Spleen (tissue), 11 donors: ENCODE results near the gene MICAL2. TPM values are rescaled to one million over a fixed set of nuclear protein-coding genes. Genes with fewer than 3 reads are reported as not detected.

Experiments used
- DNase-seq: peaks from one replicate; pipeline ENCODE4 v3.0.0-alpha.2; 2020
- H3K27ac ChIP-seq, 8 donors: fragments of 200-600 bp; sonication (generic) in 7 of 8; 1 replicate in 4 of 8; 2 replicates in 4 of 8; pipeline versions ENCODE4 v1.5.0 to v1.8.0; 2016 to 2021; ENCODE audit warnings: inconsistent platforms in 4 of 8, mild to moderate bottlenecking in 4 of 8, moderate library complexity in 1 of 8
- H3K27me3 ChIP-seq, 7 donors: fragments of 200-600 bp; sonication (generic) in 6 of 7; replicated peaks in 1 of 7; 1 replicate in 4 of 7; 2 replicates in 3 of 7; pipeline versions ENCODE4 v1.5.0 to v1.8.0; 2016 to 2021; ENCODE audit warnings: inconsistent platforms in 3 of 7, mild to moderate bottlenecking in 1 of 7
- H3K36me3 ChIP-seq, 6 donors: fragments of 200-600 bp; sonication (generic) in 5 of 6; 1 replicate in 4 of 6; 2 replicates in 2 of 6; pipeline versions ENCODE4 v1.5.0 to v1.8.0; 2016 to 2021; ENCODE audit warnings: inconsistent platforms in 2 of 6
- H3K4me1 ChIP-seq, 6 donors: fragments of 200-600 bp; sonication (generic) in 5 of 6; 1 replicate in 3 of 6; 2 replicates in 3 of 6; pipeline versions ENCODE4 v1.5.0 to v1.8.0; 2016 to 2021; ENCODE audit warnings: inconsistent platforms in 3 of 6
- H3K4me3 ChIP-seq, 8 donors: fragments of 200-600 bp; sonication (generic) in 7 of 8; 1 replicate in 4 of 8; 2 replicates in 4 of 8; pipeline versions ENCODE4 v1.5.0 to v1.8.0; 2016 to 2021; ENCODE audit warnings: inconsistent platforms in 4 of 8, mild to moderate bottlenecking in 4 of 8, moderate library complexity in 2 of 8
- H3K9me3 ChIP-seq, 8 donors: fragments of 200-600 bp; sonication (generic) in 7 of 8; 1 replicate in 4 of 8; 2 replicates in 4 of 8; pipeline versions ENCODE4 v1.5.0 to v1.8.0; 2016 to 2021; ENCODE audit warnings: inconsistent platforms in 4 of 8
- CTCF ChIP-seq, 11 experiments: fragments of 200-600 bp in 7 of 11; fragments of 450-650 bp in 4 of 11; sonication (generic) in 4 of 11; IDR thresholded peaks in 8 of 11; conservative IDR thresholded peaks in 3 of 11; 1 replicate in 7 of 11; 2 replicates in 4 of 11; pipeline versions ENCODE4 v1.4.0 to v1.8.0; 2016 to 2021; ENCODE audit warnings: antibody characterized with exemption in 11 of 11, inconsistent platforms in 4 of 11, mild to moderate bottlenecking in 1 of 11
- POLR2A ChIP-seq, 3 donors: fragments of 450-650 bp; IDR thresholded peaks; one replicate each; pipeline ENCODE4 v1.5.1; 2017; ENCODE audit warnings: antibody characterized with exemption in 3 of 3, mild to moderate bottlenecking in 1 of 3
- POLR2AphosphoS5 ChIP-seq, 3 donors: sonication (generic); formaldehyde crosslinking; IDR thresholded peaks; one replicate each; pipeline ENCODE4 v1.5.1; 2017; ENCODE audit warnings: antibody characterized with exemption in 3 of 3
- WGBS, 5 donors: extraction: QIAGEN DNeasy Blood & Tissue Kit in 3 of 5; methylation state at CpG; one replicate each; pipeline versions ENCODE4 v1.1.5 to v1.1.7; 2013 to 2018; 5-methylcytosine and 5-hydroxymethylcytosine counted together
- intact Hi-C: fragments of 100-400 bp; cut with DNase I; formaldehyde crosslinking; loops from one replicate; pipeline ENCODE4 v1.15.0; 2023; ENCODE audit warnings: low total_unique reads
- polyA plus RNA-seq, 3 donors: library from polyadenylated mRNA; stranded (reverse); fragments of 200-250 nt; gene quantifications; one replicate each; pipeline ENCODE4 v1.2.1, GENCODE V29; 2013
- total RNA-seq, 7 donors: library from RNA; depleted of rRNA in 3 of 7; stranded (reverse); fragments of >200 nt in 3 of 7; fragmentation: NEBNext Ultra II Directional in 4 of 7; extraction: Animal tissue kit (Norgen Biotek cat#: 25700) in 4 of 7; gene quantifications; one replicate each; pipeline versions ENCODE4 v1.1.0 to v1.2.1, GENCODE V29; 2016 to 2021
- donor health status: healthy with polysubstance abuse.
- donor health status: DM: no; HTN: no; CAD: no; lungs with moderate emphysema.
- donor health status: DM: no; HTN: no; CAD: no.
- donor health status: Bipolar disorder and iron deficiency.
- donor health status: healthy.
- donor health status: DM: no; HTN: no; CAD: no.
- donor health status: DM: yes; HTN: yes; CAD: no.

Gene MICAL2
- total and polyA plus RNA-seq, 10 donors = 1.9 to 50.8 (median 32.3) TPM

GRCh38 chr11:12117200-12117599 is 6.8 kb downstream of the MICAL2 start:
- Histone ChIP-seq H3K27ac (no peak overlapping the region), H3K27me3 (no peaks in the 10 kb centered on the region), H3K4me3 (no peak overlapping the region), H3K36me3 (no peaks in the 10 kb centered on the region), H3K4me1 (peaks cover 0 to 35% (median 11%) of the 10 kb centered on the region in 6 donors), H3K9me3 (no peaks in the 10 kb centered on the region)
- intact Hi-C loops = no loop called here
- TF ChIP-seq POLR2AphosphoS5 (IDR thresholded peaks at IDR 0.05) (no peak), POLR2A (IDR thresholded peaks at IDR 0.05) (no peak), CTCF (IDR thresholded peaks at IDR 0.05 in 8 of 11, conservative IDR thresholded peaks at IDR 0.05 in 3 of 11) (no peak)
- 69 to 85% (median 76%) methylated on average over 4 of the region's 4 CpGs for WGBS, 5 donors
- DNase-seq = no peak

GRCh38 chr11:12117611-12118010 is 7.2 kb downstream of the MICAL2 start:
- Histone ChIP-seq H3K4me1 (peaks cover 0 to 35% (median 11%) of the 10 kb centered on the region in 6 donors), H3K4me3 (no peak overlapping the region)
- intact Hi-C loops = no loop called here

GRCh38 chr11:12118949-12119348 is 8.6 kb downstream of the MICAL2 start:
- 43 to 53% (median 47%) methylated on average over 4 of the region's 4 CpGs for WGBS, 5 donors
- no peaks in the 10 kb centered on the region for H3K36me3 ChIP-seq
- H3K27me3 ChIP-seq = no peaks in the 10 kb centered on the region
- H3K9me3 ChIP-seq = no peaks in the 10 kb centered on the region
- TF ChIP-seq POLR2A (IDR thresholded peaks at IDR 0.05) = no peak
- no peak for TF ChIP-seq CTCF (IDR thresholded peaks at IDR 0.05 in 8 of 11, conservative IDR thresholded peaks at IDR 0.05 in 3 of 11)
- no peak for TF ChIP-seq POLR2AphosphoS5 (IDR thresholded peaks at IDR 0.05)
- intact Hi-C loops = no loop called here
- H3K4me1 ChIP-seq = peaks cover 0 to 42% (median 13%) of the 10 kb centered on the region in 6 donors
- no peak overlapping the region for H3K4me3 ChIP-seq
- no peak overlapping the region for H3K27ac ChIP-seq
- no peak for DNase-seq

More at GRCh38 chr11:12117611-12118010, 7.2 kb downstream of the MICAL2 start:
- no peaks in the 10 kb centered on the region for H3K27me3 ChIP-seq
- no peak for DNase-seq
- H3K27ac ChIP-seq = no peak overlapping the region
- TF ChIP-seq CTCF (IDR thresholded peaks at IDR 0.05 in 8 of 11, conservative IDR thresholded peaks at IDR 0.05 in 3 of 11) (no peak), POLR2A (IDR thresholded peaks at IDR 0.05) (no peak)
- no peaks in the 10 kb centered on the region for H3K9me3 ChIP-seq
- WGBS, 5 donors = 78 to 98% (median 89%) methylated on average over 2 of the region's 2 CpGs
- no peaks in the 10 kb centered on the region for H3K36me3 ChIP-seq

GRCh38 chr11:12119502-12119901 is 9.1 kb downstream of the MICAL2 start:
- no peaks in the 10 kb centered on the region for H3K27me3 ChIP-seq
- H3K36me3 ChIP-seq = no peaks in the 10 kb centered on the region
- WGBS, 5 donors = 89 to 98% (median 94%) methylated on average over 5 of the region's 5 CpGs
- H3K4me1 ChIP-seq = peaks cover 0 to 47% (median 16%) of the 10 kb centered on the region in 6 donors
- H3K9me3 ChIP-seq = no peaks in the 10 kb centered on the region
- H3K4me3 ChIP-seq = no peak overlapping the region
- TF ChIP-seq POLR2A (IDR thresholded peaks at IDR 0.05) = no peak
- no peak for TF ChIP-seq CTCF (IDR thresholded peaks at IDR 0.05 in 8 of 11, conservative IDR thresholded peaks at IDR 0.05 in 3 of 11)
- no peak for TF ChIP-seq POLR2AphosphoS5 (IDR thresholded peaks at IDR 0.05)
- H3K27ac ChIP-seq = no peak overlapping the region
- intact Hi-C loops = no loop called here
- DNase-seq = no peak
